Hematopoietic multipotent progenitor cell treated with erythropoietin and hydrocortisone succinate and interleukin-3 and kit ligand, for 17 days (in vitro differentiated cells): ENCODE results near the gene CLCA2.

Experiments
- DNase-seq: peaks from one replicate; pipeline ENCODE4 v3.0.0-alpha.2; 2015; ENCODE audit warnings: low spot score

Gene CLCA2

DNA sequence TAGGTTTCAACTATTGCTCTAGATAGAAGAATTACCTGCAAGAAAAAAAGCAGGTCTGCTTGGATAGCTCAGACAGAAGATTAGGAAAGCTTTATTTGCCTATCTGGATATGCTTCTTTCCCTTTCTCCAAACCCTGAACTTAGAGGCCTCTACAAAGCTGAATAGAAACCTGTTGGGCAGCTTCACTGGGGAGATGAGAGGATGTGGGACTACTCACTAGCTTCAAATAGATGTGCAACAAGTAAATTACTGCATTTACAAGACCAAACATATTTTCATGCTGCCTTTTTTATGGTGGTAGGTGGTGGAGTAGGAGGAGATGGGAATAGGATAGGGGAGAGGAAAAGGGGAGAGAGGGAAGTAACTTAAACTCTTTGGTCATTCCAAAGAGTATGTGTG, 6.4 kb downstream of the CLCA2 start:
- no peak for DNase-seq

DNA sequence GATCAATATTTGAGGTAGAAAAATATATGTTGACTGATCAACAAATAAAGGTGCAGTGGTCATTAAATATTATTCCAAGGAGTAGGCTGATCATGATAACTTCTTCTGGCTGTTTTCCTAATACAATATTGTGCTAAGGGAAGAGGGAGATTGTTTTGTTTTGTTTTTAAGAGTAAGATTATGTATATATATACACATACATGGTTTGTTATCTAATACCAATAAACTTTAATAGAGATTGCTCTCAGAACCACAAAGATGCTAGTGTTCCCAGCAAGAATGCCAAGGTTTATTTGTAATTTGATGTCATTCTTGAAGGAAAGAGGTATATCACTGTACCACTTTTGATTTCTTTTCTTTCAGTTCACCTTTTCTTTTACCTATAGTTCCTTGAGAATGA, 10.1 kb downstream of the CLCA2 start:
- DNase-seq = no peak

DNA sequence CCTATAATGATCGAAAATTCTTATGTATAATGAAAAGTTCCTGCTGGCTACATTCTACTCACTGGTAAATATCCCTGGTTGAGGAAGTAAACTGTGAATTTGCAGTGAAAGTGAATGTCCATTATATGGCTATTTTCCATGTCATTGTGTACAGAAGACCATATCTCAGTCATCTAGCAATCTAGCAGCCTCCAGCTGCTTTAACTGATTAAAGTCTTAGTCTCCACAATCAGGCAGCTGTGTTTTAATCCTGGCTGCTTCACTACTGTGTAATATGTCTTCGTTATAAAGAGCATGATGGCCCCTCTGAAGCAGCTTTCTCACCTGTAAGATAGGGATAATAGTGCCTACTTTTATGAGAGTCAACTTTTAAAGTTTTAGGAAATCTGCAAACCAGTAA, 11.4 kb downstream of the CLCA2 start:
- DNase-seq = no peak

DNA sequence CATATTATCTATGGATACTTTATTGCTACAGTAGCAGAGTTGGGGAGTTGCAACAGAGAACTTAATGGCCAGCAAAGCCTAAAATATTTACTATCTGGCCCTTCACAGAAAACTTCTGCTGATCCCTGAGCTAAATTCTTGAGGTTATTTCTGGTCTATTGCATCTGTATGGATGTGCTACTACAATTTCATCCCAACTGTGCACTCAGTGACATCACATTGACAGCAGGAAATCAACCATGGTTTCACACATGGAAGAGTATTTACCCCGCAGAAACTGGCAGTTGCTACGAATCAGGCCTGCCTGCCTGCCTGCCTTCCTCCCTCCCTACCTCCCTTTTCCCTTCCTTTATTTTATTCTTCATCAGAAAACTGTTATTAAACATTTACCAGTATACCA, 12.1 kb downstream of the CLCA2 start:
- no peak for DNase-seq

DNA sequence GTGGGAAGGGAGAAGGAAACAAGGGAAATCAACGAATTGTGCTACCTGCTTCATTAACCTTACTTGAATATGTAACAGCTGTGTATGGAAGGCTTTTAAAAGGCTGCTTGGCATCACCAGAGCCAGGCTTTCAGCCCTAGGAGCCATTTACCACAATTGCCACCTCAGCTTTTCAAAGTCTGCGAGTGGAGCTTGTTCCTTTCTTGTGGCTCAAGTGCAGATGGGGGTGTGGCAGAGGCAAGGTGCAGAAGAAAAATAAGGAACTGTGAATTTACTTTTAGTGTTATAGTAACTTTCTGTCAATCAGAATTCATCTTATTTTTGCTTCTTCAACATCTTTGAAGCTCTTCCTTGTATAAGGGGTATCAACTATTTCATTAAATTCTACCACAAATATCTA, 17.6 kb downstream of the CLCA2 start:
- no peak for DNase-seq

DNA sequence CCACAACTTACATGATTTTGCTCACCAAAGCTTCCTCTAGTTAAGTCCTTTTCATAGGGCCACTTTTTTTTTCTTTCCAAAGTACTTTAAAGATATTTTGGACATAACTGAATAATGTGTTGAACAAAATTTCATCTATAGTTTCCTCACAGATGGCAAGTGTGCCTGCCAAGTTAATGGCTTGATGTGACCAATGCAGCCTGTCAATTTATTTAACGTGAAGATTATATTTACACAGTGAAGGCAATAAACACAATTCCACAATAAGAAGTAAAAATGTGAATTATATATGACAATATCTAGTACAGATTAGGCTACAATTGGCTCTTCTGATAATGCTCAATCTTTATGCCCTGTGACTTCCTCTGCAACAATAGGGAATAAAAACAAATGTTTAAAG, 18.0 kb downstream of the CLCA2 start:
- DNase-seq = no peak

DNA sequence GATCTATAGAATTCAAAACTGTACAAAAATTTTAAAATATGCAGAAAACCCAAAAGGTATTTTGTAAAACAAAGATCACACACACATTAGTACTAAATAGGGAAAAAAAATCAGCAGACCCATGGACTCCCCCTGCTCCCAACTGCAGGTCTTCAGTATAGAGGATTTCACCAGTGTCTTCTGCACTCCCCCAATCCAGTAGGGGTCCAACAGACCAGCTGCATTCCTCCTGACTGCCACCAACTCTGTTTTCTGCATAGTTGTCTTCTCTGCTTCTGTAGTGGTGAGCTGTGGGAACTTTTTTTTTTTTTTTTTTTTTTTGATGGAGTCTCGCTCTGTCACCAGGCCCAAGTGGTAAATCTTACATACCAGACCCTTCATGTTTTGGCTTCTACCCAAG, 21.9 kb downstream of the CLCA2 start:
- no peak for DNase-seq

DNA sequence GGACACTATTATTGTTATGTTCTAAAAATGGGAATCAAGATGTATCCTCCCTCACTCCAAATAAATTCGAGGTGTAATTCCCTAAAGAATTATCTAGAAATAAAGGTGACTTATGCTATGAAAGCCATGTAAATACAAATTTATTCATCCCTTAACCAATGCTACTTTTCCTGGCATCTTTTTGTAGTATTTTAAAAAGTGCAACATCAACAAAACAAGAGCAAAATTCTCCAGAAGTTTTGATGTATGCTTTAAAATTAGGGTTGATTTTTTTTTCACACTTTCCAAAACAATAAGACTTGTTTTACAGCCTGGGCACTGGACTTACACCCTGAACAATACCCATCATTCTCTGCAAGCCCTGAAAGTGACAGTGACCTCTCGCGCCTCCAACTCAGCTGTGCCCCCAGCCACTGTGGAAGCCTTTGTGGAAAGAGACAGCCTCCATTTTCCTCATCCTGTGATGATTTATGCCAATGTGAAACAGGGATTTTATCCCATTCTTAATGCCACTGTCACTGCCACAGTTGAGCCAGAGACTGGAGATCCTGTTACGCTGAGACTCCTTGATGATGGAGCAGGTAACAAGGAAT, 23.3 kb downstream of the CLCA2 start:
- DNase-seq = no peak

- no peak for DNase-seq
These were observed 24.7 kb downstream of the CLCA2 start for GRCh38 chr1:86448670-86449069.

DNA sequence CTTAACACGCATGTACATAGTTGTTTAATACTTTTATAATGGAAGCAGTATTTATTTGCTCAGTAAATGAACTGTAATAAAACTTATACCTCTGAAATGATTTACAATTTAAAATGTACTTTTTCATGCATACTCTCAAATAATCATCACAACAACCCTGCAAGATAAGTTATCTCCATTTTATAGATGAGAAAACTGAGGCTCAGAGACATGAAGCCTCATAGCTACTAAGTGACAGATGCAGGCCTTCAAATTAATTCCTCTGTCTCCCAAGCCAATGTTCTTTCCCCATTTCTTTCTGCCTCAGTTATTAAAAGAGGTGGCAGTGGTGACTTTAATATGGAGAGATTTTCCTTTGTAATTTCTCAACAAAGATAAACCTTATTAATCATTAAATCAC, 25.1 kb downstream of the CLCA2 start:
- no peak for DNase-seq

- DNase-seq = no peak
These were observed 26.9 kb downstream of the CLCA2 start for GRCh38 chr1:86450847-86451246.

DNA sequence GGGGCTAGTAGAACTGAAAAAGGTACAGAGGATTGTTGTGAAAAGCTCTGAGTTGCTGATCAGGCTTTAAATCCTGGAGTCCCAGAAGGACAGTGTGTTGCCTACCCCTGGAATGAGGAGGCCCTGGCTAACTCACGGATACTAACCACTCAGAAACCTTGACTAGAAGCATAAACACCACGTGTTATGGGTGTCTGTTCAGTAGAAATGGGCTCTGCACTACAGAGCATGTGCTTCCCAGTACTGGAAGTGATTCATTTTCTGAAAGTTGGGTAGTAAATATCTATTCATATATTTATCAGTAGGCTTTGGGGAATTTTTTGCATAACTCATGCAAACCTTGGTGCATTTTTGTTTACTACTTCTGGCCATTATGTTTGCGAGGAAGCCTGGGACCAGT, 29.7 kb downstream of the CLCA2 start:
- no peak for DNase-seq

GRCh38 chr1:86455073-86455472, 31.1 kb downstream of the CLCA2 start:
- DNase-seq = no peak

DNA sequence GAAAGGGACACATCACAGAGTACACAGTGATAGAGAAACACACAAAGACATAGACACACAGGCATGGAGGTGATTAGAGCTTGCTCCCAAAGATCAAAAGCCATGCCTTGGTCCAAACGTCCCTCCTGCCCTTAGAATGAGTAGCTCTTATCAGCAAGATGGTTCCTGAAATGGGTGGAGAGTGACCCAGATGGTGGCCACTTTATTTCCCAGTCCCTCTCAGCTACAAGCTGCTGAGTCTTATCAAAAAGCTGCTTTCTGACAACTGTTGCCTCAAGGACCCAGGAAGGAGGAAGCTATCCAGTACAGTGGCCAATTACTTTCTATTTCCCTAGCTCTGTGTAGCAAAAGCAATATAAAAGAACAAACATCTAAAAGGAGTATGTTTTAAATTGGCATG, 37.0 kb downstream of the CLCA2 start:
- DNase-seq = no peak

DNA sequence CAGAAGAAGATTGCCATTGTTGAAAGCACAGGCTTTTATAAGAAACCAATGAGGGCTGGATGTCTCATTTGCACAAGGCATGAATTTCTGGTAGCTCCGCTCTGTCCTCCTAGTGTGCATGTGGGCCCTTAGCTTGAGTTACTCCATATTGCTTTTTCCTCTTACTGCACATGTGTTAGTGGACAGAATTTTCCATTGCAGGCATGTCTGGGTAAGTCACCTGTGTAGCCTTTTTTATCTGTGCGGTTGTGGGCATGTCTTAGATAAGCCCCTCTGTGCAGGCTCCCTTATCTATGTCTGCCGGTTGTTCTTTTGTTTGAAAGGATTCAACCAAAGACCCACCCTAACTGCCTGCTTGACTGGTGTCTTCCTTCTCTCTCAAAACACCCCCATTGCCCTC, 37.5 kb downstream of the CLCA2 start:
- DNase-seq = no peak

DNA sequence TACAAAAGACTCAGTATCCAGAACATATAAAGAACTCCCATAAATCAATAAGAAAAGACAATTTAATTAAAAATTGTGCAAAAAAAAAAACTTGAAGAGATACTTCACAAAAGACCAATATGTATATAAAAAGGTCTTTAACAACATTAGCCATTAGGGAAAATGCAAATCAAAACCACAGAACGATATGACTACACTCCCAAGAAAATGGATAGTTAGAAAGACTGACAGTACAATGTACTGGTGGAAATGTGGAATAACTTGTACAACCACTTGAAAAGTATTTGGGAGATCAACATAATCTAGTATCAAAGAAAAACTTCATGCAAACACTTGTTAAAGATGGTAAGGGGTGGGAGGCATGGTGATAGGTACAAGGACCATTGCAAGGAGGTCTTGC, 40.8 kb downstream of the CLCA2 start:
- DNase-seq = no peak

GRCh38 chr1:86466109-86466844, 42.3 kb downstream of the CLCA2 start:
- DNase-seq = no peak

DNA sequence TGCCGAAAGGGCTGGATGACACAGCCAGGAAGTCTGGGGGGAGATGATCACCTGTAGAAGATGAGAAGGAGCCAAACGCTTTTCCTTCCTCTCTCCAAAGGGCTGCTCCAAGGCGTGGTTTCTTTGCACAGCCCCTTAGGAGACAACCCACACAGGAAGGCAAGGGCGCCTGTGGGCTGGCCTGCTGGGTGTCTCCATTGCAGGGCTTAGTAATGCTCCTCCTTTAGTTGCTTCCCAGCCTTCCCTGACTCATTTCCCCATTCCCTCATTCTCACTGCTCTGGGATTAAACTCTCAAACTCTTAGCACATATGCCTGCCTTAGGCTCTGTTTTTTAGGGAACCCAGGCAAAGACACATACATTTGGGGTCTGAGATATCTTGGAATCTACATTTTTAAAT, 43.0 kb downstream of the CLCA2 start:
- DNase-seq = no peak

DNA sequence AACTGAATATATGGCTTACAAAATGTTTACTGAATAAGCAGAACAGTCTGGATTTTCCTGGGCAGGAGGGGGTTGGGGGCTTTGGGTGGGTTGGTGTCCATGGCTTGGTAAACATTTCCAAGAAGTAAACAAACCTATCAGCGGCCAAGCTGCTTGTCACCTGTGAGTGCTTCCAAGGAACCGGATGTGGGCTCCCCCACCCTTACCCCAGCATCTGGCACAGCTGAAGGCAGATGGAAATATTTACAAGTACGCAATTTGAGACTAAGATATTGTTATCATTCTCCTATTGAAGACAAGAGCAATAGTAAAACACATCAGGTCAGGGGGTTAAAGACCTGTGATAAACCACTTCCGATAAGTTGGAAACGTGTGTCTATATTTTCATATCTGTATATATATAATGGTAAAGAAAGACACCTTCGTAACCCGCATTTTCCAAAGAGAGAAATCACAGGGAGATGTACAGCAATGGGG, 44.6 kb downstream of the CLCA2 start, which contains the start of gene CLCA1:
Gene CLCA1, plus strand, starts transcription at position 427 of the 477 bp plus-strand sequence. Its CDS starts 45 bp downstream, at position 472.
- DNase-seq = no peak

DNA sequence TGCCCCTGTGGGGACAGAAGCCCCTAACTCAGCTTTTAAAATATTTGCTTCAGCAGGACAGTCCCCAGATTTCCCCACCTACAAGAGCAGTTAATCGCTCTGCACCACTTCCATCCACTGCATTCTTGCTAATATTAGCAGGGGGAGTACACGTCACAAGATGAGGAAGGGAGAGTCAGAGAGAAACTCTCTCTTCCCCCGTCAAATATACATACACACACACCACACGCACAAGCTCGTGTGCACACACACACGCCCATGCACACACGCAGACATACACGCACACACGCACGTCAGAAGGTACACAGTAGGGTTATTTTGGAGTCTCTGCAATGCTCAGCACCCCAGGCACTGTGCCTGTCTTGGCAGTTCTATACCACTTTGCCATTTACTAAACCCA, 46.9 kb downstream of the CLCA2 start:
- no peak for DNase-seq

- no peak for DNase-seq
These were observed 47.3 kb downstream of the CLCA2 start for GRCh38 chr1:86471291-86471690.

DNA sequence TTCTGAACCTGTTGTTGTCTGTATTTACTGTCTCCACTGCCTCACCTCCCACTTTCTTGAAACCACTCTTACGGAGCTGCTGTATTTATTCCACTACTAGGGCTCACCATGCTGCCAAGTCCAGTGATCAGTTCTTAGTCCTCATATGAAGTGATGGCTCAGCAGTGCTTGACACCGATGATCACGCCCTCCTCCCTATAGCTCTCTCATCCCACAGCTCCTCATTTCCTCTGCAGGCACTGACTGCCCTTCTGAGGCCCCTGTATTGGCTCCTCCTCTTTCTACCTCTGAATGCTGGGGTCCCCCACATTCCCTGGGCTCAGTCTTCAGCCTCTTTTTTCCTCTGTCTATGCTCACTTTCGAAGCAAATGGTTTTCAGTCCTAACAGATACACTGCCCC, 48.2 kb downstream of the CLCA2 start:
- DNase-seq = no peak

DNA sequence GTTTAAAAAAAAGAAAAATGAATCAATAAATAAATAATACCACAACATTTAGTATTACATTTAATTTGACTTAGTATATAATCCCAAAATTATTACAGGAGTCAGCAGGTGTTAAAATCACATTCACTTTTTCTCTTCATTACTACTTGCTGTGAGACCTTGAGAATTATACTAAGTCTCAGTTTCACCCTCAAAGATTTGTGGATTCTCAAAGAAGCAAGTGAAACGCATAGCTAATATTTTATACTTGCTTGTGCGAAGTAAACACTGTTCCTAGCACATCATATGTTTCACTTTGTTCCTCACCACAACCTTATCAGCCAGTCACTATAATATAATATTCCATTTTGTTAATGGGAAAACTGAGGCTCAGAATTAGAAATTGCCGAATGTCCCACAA, 48.8 kb downstream of the CLCA2 start:
- DNase-seq = no peak

- DNase-seq = no peak
These were observed 53.3 kb downstream of the CLCA2 start for GRCh38 chr1:86477256-86477655.
